ENCODE results near the gene DGCR6. TPM values are rescaled to one million over a fixed set of nuclear protein-coding genes. Genes with fewer than 3 reads are reported as not detected.
"Not testable (repeated sequence)": the region's sequence is repeated elsewhere in the genome, so short reads cannot be mapped to it uniquely, and the experiment has no call there.

The DGCR6 gene
- total RNA-seq, 4 donors from 2014 or later, result 8.6 to 33.1 (median 14.9) TPM

GRCh38 chr22:18947905-18948304 is 41.8 kb downstream of the DGCR6 start:
- no peak overlapping the region for H3K4me3 ChIP-seq
- no peaks in the 10 kb centered on the region for H3K9me3 ChIP-seq
- in situ Hi-C loops (cut with MboI; ENCODE audit: low sequenced_read_pairs in 4 of 4) (no loop called here), intact Hi-C loops (cut with DNase I; ENCODE audit: low total_unique reads) (no loop called here)
- ATAC-seq (no peak), DNase-seq (peak in 1 of 2 donors; percentile 6)
- no peaks in the 10 kb centered on the region for H3K4me1 ChIP-seq
- H3K27ac ChIP-seq, result no peak overlapping the region
- H3K27me3 ChIP-seq, result no peaks in the 10 kb centered on the region
- no peak for TF ChIP-seq POLR2A (IDR thresholded peaks at IDR 0.05)
- TF ChIP-seq CTCF (IDR thresholded peaks at IDR 0.05 in 4 of 5, conservative IDR thresholded peaks at IDR 0.05 in 1 of 5), result no peak
- no peaks in the 10 kb centered on the region for H3K36me3 ChIP-seq

- no peak for ATAC-seq
- Histone ChIP-seq H3K4me1 (no peaks in the 10 kb centered on the region), H3K4me3 (no peak overlapping the region), H3K9me3 (no peaks in the 10 kb centered on the region), H3K36me3 (no peaks in the 10 kb centered on the region), H3K27me3 (no peaks in the 10 kb centered on the region), H3K27ac (no peak overlapping the region)
- intact Hi-C loops (cut with DNase I; ENCODE audit: low total_unique reads), result no loop called here
- TF ChIP-seq POLR2A (IDR thresholded peaks at IDR 0.05), result no peak
- no peak for TF ChIP-seq CTCF (IDR thresholded peaks at IDR 0.05 in 4 of 5, conservative IDR thresholded peaks at IDR 0.05 in 1 of 5)
- in situ Hi-C loops (cut with MboI; ENCODE audit: low sequenced_read_pairs in 4 of 4), result loop anchor here in 2 of 4 donors (25.0 kb wide), 1 partner anchor 687 kb away; no protein-coding TSS in a partner anchor
- no peak for DNase-seq
These were observed 44.0 kb downstream of the DGCR6 start for GRCh38 chr22:18950141-18950540.

- H3K4me3 ChIP-seq, result no peak overlapping the region
- H3K4me1 ChIP-seq, result no peaks in the 10 kb centered on the region
- ATAC-seq (no peak), DNase-seq (no peak)
- no peaks in the 10 kb centered on the region for H3K36me3 ChIP-seq
- H3K9me3 ChIP-seq, result no peaks in the 10 kb centered on the region
- no peaks in the 10 kb centered on the region for H3K27me3 ChIP-seq
- TF ChIP-seq POLR2A (IDR thresholded peaks at IDR 0.05) (no peak), CTCF (IDR thresholded peaks at IDR 0.05 in 4 of 5, conservative IDR thresholded peaks at IDR 0.05 in 1 of 5) (no peak)
- H3K27ac ChIP-seq, result no peak overlapping the region
- intact Hi-C loops (cut with DNase I; ENCODE audit: low total_unique reads), result no loop called here
- in situ Hi-C loops (cut with MboI; ENCODE audit: low sequenced_read_pairs in 4 of 4), result loop anchor here in 2 of 4 donors (25.0 kb wide), 1 partner anchor 685 kb away; no protein-coding TSS in a partner anchor
These were observed 45.9 kb downstream of the DGCR6 start for GRCh38 chr22:18952022-18952421.

GRCh38 chr22:18953128-18953527 is 47.0 kb downstream of the DGCR6 start:
- in situ Hi-C loops (cut with MboI; ENCODE audit: low sequenced_read_pairs in 4 of 4), result loop anchor here in 2 of 4 donors (25.0 kb wide), 1 partner anchor 684 kb away; no protein-coding TSS in a partner anchor
- H3K4me3 ChIP-seq; intact Hi-C loops (cut with DNase I; ENCODE audit: low total_unique reads); H3K27me3 ChIP-seq; H3K36me3 ChIP-seq; H3K9me3 ChIP-seq; ATAC-seq; DNase-seq; H3K27ac ChIP-seq; H3K4me1 ChIP-seq: not testable (repeated sequence)

- ATAC-seq, result peak; percentile 77 to 81
- H3K4me1 ChIP-seq, H3K27ac ChIP-seq, H3K27me3 ChIP-seq, H3K4me3 ChIP-seq, H3K36me3 ChIP-seq, H3K9me3 ChIP-seq: not testable (repeated sequence)
- DNase-seq, result peak; percentile 17 to 64
- in situ Hi-C loops (cut with MboI; ENCODE audit: low sequenced_read_pairs in 4 of 4) (loop anchor here in 2 of 4 donors (25.0 kb wide), 1 partner anchor 683 kb away; no protein-coding TSS in a partner anchor), intact Hi-C loops (cut with DNase I; ENCODE audit: low total_unique reads) (loop anchor here (1.0 kb wide), 1 partner anchor 676 kb away; no protein-coding TSS in a partner anchor)
- peak; percentile 64 to 91 (median 87) for TF ChIP-seq CTCF (IDR thresholded peaks at IDR 0.05 in 4 of 5, conservative IDR thresholded peaks at IDR 0.05 in 1 of 5)
These were observed 48.3 kb downstream of the DGCR6 start for GRCh38 chr22:18954303-18954989.

All from gastrocnemius medialis (tissue), 4 donors.